GM15510 (cell line): ENCODE results near the gene SLC25A41.

ENCODE experiments used
- POLR2A ChIP-seq: IDR thresholded peaks from 3 replicates; pipeline ENCODE4 v1.6.1; 2011; ENCODE audit warnings: borderline replicate concordance; ENCODE audit not compliant: insufficient read length; ENCODE audit errors: extremely low read depth

SLC25A41 gene

DNA sequence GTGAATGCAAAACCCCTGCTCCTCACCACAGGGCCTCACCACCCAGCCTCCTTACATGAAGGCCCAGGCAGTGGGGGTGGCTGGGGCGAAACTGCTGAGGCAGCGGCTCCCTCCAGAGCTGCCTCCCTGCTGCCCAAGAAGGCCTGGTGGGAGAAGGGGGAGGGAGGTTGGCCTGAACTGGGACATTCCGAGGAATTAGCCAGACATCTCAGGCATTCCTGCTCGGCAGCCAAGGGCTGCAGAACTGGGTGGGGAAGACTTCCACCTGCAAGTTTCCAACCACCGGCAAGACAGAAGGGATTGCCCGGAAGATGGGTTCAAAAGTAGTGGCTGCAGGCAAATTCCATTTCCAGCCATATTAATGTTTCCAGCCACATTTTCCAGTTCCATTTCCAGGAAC lies 55.5 kb downstream of the SLC25A41 start:
- no peak for TF ChIP-seq POLR2A

DNA sequence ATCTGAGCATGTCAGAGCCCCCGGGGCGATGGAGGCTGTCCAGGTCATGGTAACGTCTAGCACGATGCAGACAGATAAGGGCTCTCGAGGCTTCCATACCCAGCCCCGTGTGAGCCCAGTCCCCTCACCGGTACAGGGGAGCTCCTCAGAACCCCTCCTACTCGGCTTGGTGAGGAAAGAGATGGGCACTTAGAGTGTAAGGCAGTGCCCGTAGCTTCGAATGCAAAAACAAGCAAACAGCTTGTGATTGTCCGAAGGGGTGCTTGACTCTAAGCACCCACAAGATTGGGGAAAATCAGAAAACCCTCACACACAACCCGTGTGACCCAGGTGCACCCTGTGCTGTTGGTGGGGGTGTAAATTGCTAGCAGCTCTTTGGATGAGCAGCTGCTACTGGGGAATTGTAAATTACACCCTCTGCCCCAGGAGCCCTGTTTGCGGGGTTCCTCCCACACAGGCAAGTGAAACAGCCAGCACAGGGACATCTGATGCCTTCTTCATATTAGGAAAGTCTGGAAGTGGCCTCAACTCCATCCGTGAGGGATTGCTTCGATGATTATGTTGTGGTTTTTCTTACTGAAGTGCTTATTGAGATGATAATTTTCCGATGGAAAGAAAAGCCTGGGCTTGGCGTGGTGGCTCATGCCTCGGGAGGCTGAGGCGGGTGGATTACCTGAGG lies 56.9 kb downstream of the SLC25A41 start:
- TF ChIP-seq POLR2A, result no peak
